HG03460 (cell line): Measurements from ENCODE around the gene CIROP.
"Not testable (repeated sequence)": the region's sequence is repeated elsewhere in the genome, so short reads cannot be mapped to it uniquely, and the experiment has no call there.

Source experiments
- ATAC-seq: cut with Tn5 transposase; IDR thresholded peaks from one replicate; pipeline ENCODE4 v1.9.1; 2021; ENCODE audit not compliant: unreplicated experiment

Gene CIROP

GRCh38 chr14:23115039-23115731 is 10.4 kb upstream of the CIROP start:
- no peak for ATAC-seq

- no peak for ATAC-seq
Observed at GRCh38 chr14:23114669-23115038, 9.9 kb upstream of the CIROP start.

GRCh38 chr14:23114120-23114458 is 9.3 kb upstream of the CIROP start:
- no peak for ATAC-seq

- no peak for ATAC-seq
Observed at GRCh38 chr14:23113431-23114119, 8.8 kb upstream of the CIROP start.

- no peak for ATAC-seq
Observed at GRCh38 chr14:23112359-23113178, 7.8 kb upstream of the CIROP start.

- ATAC-seq = no peak
Observed at GRCh38 chr14:23110579-23111365, 6.0 kb upstream of the CIROP start.

- ATAC-seq = no peak
Observed at GRCh38 chr14:23109769-23110168, 5.0 kb upstream of the CIROP start.

- not testable (repeated sequence) for ATAC-seq
Observed at GRCh38 chr14:23108169-23108568, 3.4 kb upstream of the CIROP start.

GRCh38 chr14:23107620-23108019 is 2.8 kb upstream of the CIROP start:
- not testable (repeated sequence) for ATAC-seq

- ATAC-seq = no peak
Observed at GRCh38 chr14:23106747-23107045, 1.9 kb upstream of the CIROP start.

- ATAC-seq = no peak
Observed at GRCh38 chr14:23105348-23105824, 597 bp upstream of the CIROP start.

- ATAC-seq = no peak
Observed at GRCh38 chr14:23104070-23104590, 659 bp downstream of the CIROP start.

GRCh38 chr14:23103581-23103980 is 1.2 kb downstream of the CIROP start:
- ATAC-seq = no peak

- no peak for ATAC-seq
Observed at GRCh38 chr14:23102801-23103200, 2.0 kb downstream of the CIROP start.

GRCh38 chr14:23101986-23102625 is 2.7 kb downstream of the CIROP start:
- ATAC-seq = no peak

GRCh38 chr14:23101213-23101970 is 3.4 kb downstream of the CIROP start:
- ATAC-seq = no peak

GRCh38 chr14:23099212-23099861 is 5.5 kb downstream of the CIROP start:
- ATAC-seq = no peak

- no peak for ATAC-seq
Observed at GRCh38 chr14:23097786-23098185, 7.0 kb downstream of the CIROP start.
